ENCODE measurements around the gene PDE11A.

DNA sequence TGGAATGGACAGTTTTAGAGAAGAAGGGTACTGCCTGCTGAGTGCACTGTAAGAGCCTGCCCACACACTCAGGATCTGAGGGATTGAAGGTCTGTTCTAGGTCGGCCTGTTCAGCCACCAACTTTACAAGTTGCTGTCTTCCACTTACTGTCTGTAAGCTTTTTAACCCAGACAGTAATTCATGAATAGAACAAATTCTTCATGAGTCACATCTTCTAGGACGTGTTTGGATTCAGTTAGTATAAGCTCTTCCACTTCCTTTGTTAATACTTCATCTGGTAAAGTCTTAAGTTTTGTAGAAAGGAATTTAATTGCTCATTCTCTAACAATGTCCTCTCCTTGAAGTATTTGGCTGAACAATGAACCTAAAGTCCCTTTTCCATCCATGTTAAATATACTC lies 74.6 kb downstream of the PDE11A start:
- TF ChIP-seq POLR2AphosphoS5 (IDR thresholded peaks at IDR 0.05) = no peak
- TF ChIP-seq CTCF (IDR thresholded peaks at IDR 0.05) = no peak

All from transverse colon (tissue), 4 donors.